ENCODE measurements around the gene STX17.
"Not testable (repeated sequence)": the region's sequence is repeated elsewhere in the genome, so short reads cannot be mapped to it uniquely, and the experiment has no call there.

STX17 gene

DNA sequence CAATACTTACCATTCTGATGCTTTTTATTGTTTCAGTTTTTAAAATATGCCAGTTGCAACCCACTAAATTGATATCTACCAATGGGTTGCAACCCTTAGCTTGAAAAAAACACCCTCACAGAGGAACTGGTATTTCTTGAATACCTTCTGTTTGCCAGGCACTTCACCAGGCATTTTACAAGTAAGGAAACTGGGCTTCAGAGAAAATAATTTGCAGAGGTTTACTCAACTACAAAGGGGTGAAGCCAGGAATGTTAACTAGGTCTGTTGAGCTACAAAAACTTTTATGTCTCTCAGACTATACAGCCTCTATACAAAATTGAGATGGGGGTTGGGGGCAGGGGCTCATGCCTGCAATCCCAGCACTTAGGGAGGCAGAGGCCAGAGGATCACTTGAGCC is 65.0 kb downstream of the STX17 start:
- no peak for DNase-seq (ENCODE audit: low read depth)

DNA sequence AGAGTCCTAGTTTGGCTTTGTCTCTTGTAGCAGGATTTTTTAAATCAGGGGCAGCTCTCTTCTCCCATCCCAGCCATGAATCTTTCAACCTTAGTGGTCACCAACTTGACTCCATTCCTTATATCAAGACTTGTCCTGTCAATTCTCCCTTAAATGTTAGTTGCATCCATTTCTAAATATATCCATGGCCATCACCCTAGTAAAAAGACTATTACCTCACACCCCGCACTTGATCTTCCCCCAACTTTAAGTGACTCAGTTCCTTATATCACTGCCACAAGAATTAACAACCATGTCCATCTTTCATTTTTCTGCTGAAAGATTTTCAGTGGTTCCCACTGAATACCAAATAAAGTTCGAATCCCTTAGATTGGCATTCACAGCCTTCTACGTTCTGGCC is 67.0 kb downstream of the STX17 start:
- DNase-seq (ENCODE audit: low read depth), result no peak

DNA sequence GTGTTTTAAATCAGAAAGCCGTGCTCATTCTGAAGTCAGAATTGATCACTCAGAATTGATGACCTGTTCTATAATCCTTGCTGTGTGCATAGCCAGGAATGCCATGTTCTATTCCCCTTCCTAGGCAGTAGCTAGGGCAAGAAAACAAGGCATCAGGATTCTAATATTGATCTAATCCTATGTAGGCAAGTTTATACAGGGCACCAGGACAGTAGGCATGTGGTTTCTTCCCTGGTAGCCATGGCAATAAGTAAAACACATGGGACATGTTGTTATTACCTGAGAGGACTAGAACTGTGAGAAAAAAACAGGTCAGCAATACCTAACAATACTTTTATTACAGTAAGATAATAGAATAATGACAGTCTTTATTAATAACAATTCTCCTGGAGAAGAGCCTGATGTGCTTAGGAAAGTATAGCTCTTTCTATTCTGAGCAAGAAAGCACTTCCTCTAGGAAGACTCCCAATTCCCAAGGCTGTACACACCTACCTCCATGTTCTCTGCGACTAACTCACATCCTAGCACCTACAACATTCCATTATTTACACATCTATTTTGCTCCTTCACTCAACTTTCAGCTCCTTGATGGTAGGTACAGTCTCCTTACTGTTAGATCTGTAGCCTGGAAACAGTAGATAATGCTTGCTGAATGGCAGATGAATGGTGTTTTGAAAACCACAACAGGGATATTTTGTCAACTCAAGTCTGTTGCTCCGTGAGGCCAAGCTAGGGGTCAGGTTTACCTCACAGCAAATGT is 70.8 kb downstream of the STX17 start:
- DNase-seq (ENCODE audit: low read depth), result no peak

DNA sequence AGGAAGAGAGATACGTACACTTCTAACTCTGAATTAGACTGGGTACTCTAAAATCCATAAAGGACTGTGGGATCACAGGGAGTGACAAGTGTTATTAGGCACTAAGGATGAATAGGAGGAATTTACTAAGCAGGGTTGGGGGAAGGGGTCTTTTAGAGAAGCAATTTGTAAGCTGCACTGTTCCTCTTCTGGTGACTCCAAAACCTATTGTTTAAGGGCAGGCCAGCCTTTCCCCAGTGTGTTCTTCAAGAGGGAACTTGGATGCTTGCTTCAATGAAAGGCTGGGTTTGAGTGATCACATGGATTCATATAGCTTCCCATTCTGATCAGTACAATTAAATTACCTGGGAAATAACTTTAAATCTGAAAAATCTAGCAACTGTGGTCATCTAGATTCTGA is 71.8 kb downstream of the STX17 start:
- DNase-seq (ENCODE audit: low read depth), result no peak

DNA sequence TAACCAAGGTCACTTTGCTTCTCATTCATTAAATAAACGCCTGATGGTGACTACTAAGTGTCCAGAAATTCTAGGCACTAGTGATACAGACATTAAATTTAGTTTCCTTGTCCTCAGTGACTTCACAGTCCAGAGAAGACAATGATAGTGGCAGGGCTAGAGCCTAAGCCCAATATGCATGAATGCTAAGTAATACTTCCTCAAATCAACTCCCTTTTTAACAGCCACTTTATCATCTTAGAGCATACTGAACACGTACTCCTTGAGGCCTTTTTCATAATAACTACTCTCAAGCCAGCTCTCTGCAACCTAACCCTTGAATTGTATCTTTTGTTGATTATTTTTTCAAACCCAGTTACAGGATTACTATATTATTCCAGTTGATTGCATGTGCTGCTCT is 74.1 kb downstream of the STX17 start:
- DNase-seq (ENCODE audit: low read depth), result no peak

DNA sequence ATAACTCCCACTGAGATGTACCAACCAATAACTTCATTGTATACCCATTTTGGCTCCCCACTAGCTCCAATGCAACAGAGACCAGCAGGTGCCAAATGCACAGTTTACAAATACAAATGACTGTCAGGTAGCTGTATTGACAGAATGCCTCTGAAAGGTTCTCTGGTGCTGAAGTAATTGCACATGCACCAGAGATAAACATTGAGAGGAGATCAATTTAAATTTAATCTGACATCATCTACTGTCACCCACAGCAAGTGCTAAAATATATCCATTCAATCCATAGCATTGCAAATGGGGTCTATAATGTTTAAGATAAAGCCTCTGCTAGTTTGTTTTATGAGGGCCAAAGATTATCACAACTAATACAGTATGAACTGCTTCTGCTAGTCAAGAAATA is 80.2 kb downstream of the STX17 start:
- no peak for DNase-seq (ENCODE audit: low read depth)

DNA sequence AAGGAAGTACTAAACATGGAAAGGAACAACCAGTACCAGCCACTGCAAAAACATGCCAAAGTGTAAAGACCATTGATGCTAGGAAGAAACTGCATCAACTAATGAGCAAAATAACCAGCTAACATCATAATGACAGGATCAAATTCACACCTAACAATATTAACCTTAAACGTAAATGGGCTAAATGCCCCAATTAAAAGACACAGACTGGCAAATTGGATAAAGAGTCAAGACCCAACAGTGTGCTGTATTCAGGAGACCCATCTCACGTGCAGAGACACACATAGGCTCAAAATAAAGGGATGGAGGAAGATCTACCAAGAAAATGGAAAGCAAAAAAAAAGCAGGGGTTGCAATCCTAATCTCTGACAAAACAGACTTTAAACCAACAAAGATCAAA is 84.1 kb downstream of the STX17 start:
- not testable (repeated sequence) for DNase-seq (ENCODE audit: low read depth)

DNA sequence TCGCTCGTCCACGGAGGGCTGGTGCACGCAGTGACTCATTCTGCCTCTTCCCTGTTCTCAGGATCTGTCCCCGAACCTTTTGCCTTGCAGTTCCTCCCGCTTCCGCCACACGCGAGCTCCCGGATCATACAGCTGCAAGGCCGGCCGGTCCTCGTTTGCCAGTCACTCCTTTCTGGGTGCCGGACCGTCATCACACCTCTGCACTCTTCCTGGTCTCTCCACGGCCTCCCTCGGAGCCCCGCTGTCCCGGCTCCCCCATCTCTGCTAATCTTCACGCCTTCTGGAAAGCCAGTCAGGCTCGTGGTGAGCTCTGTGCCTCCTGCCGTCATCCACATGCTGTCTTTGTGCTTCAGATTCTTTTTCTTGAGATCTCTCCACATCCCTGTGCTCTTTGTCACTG is 91.8 kb downstream of the STX17 start:
- DNase-seq (ENCODE audit: low read depth), result no peak

DNA sequence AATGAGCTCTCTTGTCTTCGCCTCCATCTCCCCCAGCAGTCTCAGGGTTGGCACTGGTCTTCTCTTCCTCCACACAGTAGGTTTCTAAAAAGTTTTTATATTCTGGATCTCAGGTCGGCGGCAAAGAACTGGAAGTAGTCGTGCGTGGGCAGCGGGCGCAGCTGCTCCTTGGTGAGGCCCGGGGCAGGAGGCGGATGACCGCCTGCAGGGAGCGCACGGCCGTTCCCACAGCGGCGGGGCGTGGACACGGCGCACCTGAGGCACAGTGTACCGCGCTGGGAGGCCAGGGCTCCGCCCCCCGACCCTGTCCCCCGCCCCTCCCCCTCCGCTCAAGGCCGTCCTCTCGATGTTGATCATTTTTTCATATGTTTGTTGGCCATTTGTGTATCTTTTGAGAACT is 92.4 kb downstream of the STX17 start:
- no peak for DNase-seq (ENCODE audit: low read depth)

DNA sequence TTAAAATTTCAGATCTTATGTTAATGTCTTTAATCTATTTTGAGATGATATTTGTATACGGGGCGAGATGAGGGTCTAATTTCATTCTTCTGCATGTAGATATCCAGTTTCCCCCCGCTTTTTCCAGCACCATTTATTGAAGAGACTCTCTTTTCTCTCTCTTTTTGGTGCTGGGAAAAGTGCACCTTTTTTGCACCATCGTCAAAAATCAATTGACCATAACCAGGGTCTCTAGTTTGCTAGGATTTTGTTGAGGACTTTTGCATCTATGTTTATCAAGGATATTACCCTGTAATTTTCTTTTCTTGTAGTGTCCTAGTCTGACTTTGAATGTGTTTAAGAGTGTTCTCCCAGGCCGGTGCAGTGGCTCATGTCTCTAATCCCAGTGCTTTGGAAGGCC is 93.3 kb downstream of the STX17 start:
- no peak for DNase-seq (ENCODE audit: low read depth)

DNA sequence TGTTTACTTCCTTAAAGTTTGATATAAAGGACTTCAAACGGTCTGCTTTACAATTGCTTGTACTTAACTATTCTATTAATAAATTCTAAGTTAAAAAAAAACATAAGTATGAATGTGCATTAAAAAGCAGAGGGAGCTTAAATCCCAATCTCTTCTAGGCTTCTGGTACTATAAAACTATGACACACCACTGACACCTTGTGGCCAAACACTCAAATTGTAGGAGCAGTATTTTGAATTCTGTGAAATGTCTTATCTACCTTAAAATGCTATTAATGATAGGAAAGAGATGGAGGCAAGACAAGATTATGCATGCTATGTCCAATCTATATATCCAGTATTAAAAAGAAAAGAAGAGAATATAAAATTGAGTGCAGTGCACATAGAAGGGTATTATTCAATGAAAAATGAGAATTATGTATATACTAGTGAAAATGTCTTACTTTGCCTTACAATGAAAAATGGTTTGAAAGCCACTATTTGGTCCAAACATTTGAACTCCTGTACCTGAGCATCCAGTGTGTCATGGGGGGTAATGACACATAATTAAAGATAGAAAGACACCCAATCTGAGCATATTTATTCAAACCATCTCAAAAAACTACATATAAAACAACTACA is 104.7 kb downstream of the STX17 start:
- no peak for DNase-seq (ENCODE audit: low read depth)

DNA sequence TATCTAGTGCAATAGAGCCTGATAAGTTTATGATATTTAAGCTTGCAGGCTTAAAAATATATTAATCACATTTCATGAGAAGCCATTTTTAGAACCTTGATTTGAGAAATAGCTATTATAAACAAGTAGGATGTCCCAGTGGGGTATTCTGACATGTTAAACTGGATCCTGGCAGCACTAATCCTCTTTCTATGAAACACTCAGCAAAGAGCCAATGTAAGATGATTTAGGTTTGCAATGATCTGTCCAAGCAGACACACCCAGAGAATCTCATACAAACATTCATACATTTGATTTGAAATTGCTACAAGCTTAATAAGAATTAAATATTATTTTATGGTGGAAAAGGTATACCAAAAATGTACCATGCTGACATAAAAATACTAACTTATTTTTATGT is 105.8 kb downstream of the STX17 start:
- no peak for DNase-seq (ENCODE audit: low read depth)

DNA sequence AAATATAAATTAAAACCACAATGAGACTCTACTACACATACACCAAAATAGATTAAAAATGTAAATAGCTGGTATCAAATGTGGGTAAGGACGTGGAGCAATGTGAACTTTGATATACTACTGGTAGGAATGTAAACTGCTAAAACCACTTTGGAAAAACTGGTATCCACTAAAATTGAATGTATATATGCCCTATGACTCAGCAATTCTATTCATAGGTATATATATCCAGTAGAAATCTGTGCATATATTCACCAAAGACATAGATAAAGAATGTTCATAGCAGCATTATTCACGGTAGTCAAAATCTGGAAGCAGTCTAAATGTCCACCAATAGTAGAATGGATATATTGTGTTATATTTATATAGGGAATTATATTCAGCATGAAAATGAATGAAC is 107.1 kb downstream of the STX17 start:
- no peak for DNase-seq (ENCODE audit: low read depth)

DNA sequence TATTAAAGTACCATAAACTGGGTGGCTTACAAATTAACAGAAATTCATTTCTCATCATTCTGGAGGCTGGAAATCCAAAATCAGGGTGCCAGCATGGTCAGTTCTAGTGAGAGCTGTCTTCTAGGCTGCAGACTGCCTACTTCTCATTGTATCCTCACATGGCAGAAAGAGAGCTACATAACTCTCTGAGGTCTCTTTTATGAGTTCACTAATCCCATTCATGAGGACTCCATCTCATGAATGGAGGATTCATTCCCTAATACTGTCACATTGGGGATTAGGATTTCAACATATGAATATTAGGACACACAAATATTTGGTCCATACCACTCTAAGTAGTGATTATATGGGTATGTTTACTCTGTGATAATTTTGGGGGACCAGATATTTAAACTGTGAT is 108.4 kb downstream of the STX17 start:
- no peak for DNase-seq (ENCODE audit: low read depth)

DNA sequence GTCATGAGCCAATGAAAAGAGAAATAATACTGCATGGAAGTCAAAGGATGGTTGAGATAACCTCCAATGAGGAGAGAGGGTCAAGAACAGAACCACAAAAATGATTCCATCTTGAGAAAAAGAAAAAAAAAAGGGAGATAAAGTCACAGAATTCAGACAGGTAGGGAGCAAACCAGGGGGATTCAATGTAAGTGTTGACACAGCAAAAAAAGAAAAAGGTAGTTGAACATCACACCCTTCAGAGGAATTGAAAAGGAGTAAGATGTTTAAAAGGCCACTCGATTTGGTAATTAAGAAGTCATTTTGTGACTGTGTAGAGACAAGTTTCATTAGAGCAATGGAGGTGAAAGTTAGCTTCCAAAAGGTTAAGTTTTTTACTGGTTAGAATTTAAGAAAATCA is 113.1 kb downstream of the STX17 start:
- DNase-seq (ENCODE audit: low read depth), result no peak

Data from stimulated activated CD8-positive, alpha-beta memory T cell treated with anti-CD3 and anti-CD28 coated beads, Interleukin-15, amount 100 ng/mL, for 1 hour (primary cell).